SU-DHL-6 (cell line): ENCODE measurements around the gene GJB1.

Experiments
- H2AFZ ChIP-seq: fragments of 200-600 bp; sonication (generic); 2 replicates; pipeline ENCODE4 v1.6.1; 2014; ENCODE audit warnings: low read depth, mild to moderate bottlenecking, moderate library complexity, mixed read lengths, antibody characterized with exemption, low read length; ENCODE audit not compliant: severe bottlenecking
- H3F3A ChIP-seq: fragments of 200-600 bp; shearing (Covaris generic); 2 replicates; pipeline ENCODE4 v1.6.0; 2016; ENCODE audit warnings: antibody characterized with exemption, mild to moderate bottlenecking; ENCODE audit not compliant: insufficient read depth
- H3K27ac ChIP-seq: fragments of 200-600 bp; sonication (generic); 2 replicates; pipeline ENCODE4 v1.5.1; 2016; ENCODE audit warnings: low read depth, mild to moderate bottlenecking, low read length, moderate library complexity, mixed read lengths
- H3K27me3 ChIP-seq: fragments of 200-600 bp; sonication (generic), shearing (Covaris generic); 2 replicates; pipeline ENCODE4 v1.6.0; 2014; ENCODE audit warnings: mild to moderate bottlenecking, low read length
- H3K36me3 ChIP-seq: fragments of 200-600 bp; sonication (generic); 2 replicates; pipeline ENCODE4 v1.6.1; 2014; ENCODE audit warnings: mild to moderate bottlenecking, low read length, mixed read lengths
- H3K4me2 ChIP-seq: fragments of 300-600, 200-600 bp; shearing (Covaris generic), sonication (generic); 2 replicates; pipeline ENCODE4 v1.6.0; 2014; ENCODE audit warnings: low read length, low read depth, mild to moderate bottlenecking; ENCODE audit not compliant: poor library complexity, severe bottlenecking
- H3K4me3 ChIP-seq: fragments of 200-600 bp; sonication (generic); 2 replicates; pipeline ENCODE4 v1.5.1; 2014; ENCODE audit warnings: antibody characterized with exemption, low read length, mild to moderate bottlenecking, mixed read lengths; ENCODE audit not compliant: insufficient read depth, poor library complexity, severe bottlenecking
- H3K79me2 ChIP-seq: fragments of 200-600 bp; sonication (generic); 2 replicates; pipeline ENCODE4 v1.6.1; 2014; ENCODE audit warnings: mild to moderate bottlenecking, low read length, moderate library complexity; ENCODE audit not compliant: insufficient read depth
- H3K9ac ChIP-seq: fragments of 200-600 bp; sonication (generic); 2 replicates; pipeline ENCODE4 v1.7.0; 2014; ENCODE audit warnings: mild to moderate bottlenecking, low read length
- H3K9me2 ChIP-seq: fragments of 200-600 bp; sonication (generic); replicated peaks from 2 replicates; pipeline ENCODE4 v1.6.1; 2014; ENCODE audit warnings: low read length; ENCODE audit not compliant: insufficient read depth
- H3K9me3 ChIP-seq: fragments of 200-600 bp; sonication (generic); 2 replicates; pipeline ENCODE4 v1.6.1; 2014; ENCODE audit warnings: low read length, mixed read lengths; ENCODE audit not compliant: insufficient read depth
- H4K20me1 ChIP-seq: fragments of 200-600 bp; sonication (generic); 2 replicates; pipeline ENCODE4 v1.6.1; 2014; ENCODE audit warnings: low read depth, mild to moderate bottlenecking, antibody characterized with exemption, low read length, moderate library complexity, mixed read lengths
- CTCF ChIP-seq: fragments of 200-600 bp; sonication (generic); IDR thresholded peaks from one replicate; pipeline ENCODE4 v1.5.1; 2017; ENCODE audit warnings: antibody characterized with exemption, mild to moderate bottlenecking, low read length, moderate library complexity; ENCODE audit not compliant: insufficient read depth, poor library complexity, severe bottlenecking
- EZH2phosphoT487 ChIP-seq: fragments of 200-600 bp; sonication (generic), shearing (Covaris generic); conservative IDR thresholded peaks from 2 replicates; pipeline ENCODE4 v1.6.1; 2018; ENCODE audit warnings: mild to moderate bottlenecking, antibody characterized with exemption, low read length, moderate library complexity, mixed read lengths

The GJB1 gene

GRCh38 chrX:71214604-71215337 is 8.3 kb upstream of the GJB1 start:
- TF ChIP-seq CTCF (no peak), EZH2phosphoT487 (no peak)

GRCh38 chrX:71215338-71215912 is 7.6 kb upstream of the GJB1 start:
- Histone ChIP-seq H3F3A (no peaks in the 10 kb centered on the region), H3K9ac (no peak overlapping the region), H3K9me3 (no peaks in the 10 kb centered on the region), H3K79me2 (no peaks in the 10 kb centered on the region), H3K27ac (no peak overlapping the region), H3K4me3 (no peak overlapping the region), H3K27me3 (no peaks in the 10 kb centered on the region), H3K9me2 (no peaks in the 10 kb centered on the region), H2AFZ (no peak overlapping the region), H3K36me3 (no peaks in the 10 kb centered on the region), H3K4me2 (no peak overlapping the region), H4K20me1 (no peaks in the 10 kb centered on the region)
- no peak for TF ChIP-seq CTCF
- TF ChIP-seq EZH2phosphoT487: no peak

More at GRCh38 chrX:71214604-71215337, 8.3 kb upstream of the GJB1 start:
- Histone ChIP-seq H4K20me1 (no peaks in the 10 kb centered on the region), H3K27ac (no peak overlapping the region), H3K79me2 (no peaks in the 10 kb centered on the region), H3F3A (no peaks in the 10 kb centered on the region), H3K4me3 (no peak overlapping the region), H3K9ac (no peak overlapping the region), H3K36me3 (no peaks in the 10 kb centered on the region), H2AFZ (no peak overlapping the region), H3K9me3 (no peaks in the 10 kb centered on the region), H3K4me2 (no peak overlapping the region), H3K9me2 (no peaks in the 10 kb centered on the region), H3K27me3 (no peaks in the 10 kb centered on the region)

- Histone ChIP-seq H3K36me3 (no peaks in the 10 kb centered on the region), H2AFZ (no peak overlapping the region), H3K9me2 (no peaks in the 10 kb centered on the region), H3K27ac (no peak overlapping the region), H3K79me2 (no peaks in the 10 kb centered on the region), H3K4me3 (no peak overlapping the region), H3F3A (no peaks in the 10 kb centered on the region), H3K27me3 (no peaks in the 10 kb centered on the region), H3K9me3 (no peaks in the 10 kb centered on the region), H3K9ac (no peak overlapping the region), H3K4me2 (no peak overlapping the region), H4K20me1 (no peaks in the 10 kb centered on the region)
- no peak for TF ChIP-seq EZH2phosphoT487
- TF ChIP-seq CTCF: no peak
These were observed 6.5 kb upstream of the GJB1 start for GRCh38 chrX:71216485-71216884.
